ENCODE results near the gene RBM3.

DNA sequence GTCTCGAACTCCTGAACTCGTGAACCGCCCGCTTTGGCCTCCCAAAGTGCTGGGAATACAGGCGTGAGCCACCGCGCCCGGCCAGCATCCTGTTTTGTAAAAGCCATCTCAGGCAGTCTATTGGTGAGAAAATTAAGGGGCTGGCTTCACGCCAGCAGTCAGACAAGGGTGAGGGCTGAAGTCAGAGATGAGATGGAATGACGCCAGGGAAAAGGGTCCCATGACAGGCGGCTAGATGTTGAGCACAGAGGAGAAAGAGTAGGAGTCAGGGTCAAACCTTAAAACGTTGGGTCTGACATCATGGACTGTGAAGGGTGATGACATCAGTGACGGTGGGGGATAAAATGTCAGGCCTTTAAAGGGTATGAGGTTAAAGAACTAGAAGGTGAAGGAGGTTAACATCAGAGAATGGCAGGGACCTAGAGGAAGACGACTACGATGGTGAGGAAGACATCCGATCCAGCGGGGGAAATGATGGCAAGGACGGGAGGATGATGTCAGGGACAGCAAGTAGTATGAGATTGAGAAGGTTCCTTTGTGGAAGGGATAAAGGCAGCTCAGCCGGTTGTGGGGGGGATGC, 504 bp upstream of the RBM3 start:
- TF ChIP-seq, protein P1, sequence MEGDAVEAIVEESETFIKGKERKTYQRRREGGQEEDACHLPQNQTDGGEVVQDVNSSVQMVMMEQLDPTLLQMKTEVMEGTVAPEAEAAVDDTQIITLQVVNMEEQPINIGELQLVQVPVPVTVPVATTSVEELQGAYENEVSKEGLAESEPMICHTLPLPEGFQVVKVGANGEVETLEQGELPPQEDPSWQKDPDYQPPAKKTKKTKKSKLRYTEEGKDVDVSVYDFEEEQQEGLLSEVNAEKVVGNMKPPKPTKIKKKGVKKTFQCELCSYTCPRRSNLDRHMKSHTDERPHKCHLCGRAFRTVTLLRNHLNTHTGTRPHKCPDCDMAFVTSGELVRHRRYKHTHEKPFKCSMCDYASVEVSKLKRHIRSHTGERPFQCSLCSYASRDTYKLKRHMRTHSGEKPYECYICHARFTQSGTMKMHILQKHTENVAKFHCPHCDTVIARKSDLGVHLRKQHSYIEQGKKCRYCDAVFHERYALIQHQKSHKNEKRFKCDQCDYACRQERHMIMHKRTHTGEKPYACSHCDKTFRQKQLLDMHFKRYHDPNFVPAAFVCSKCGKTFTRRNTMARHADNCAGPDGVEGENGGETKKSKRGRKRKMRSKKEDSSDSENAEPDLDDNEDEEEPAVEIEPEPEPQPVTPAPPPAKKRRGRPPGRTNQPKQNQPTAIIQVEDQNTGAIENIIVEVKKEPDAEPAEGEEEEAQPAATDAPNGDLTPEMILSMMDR (IDR thresholded peaks at IDR 0.05; ENCODE audit: low read depth, low read length), result no peak
- no peak for TF ChIP-seq EZH2phosphoT487 (IDR thresholded peaks at IDR 0.05; ENCODE audit: low read depth)
